K562 (cell line): ENCODE data around the gene TMEM192. TPM values are rescaled to one million over a fixed set of nuclear protein-coding genes. Genes with fewer than 3 reads are reported as not detected.
A peak's percentile ranks its signal among the peaks of the same experiment; 100 is the strongest.

ENCODE experiments used
- FOSL1 ChIP-seq: fragments of 200-800 bp; sonication (Bioruptor generic); conservative IDR thresholded peaks from 2 replicates; pipeline ENCODE4 v1.6.1; 2016; ENCODE audit warnings: missing genetic modification characterization, missing compliant biosample characterization
- FOXP4 ChIP-seq: sonication (generic); formaldehyde crosslinking; IDR thresholded peaks from 2 replicates; pipeline ENCODE4 v1.8.0; 2022; ENCODE audit warnings: mild to moderate bottlenecking, missing genetic modification reagents, borderline replicate concordance
- KLF10 ChIP-seq: fragments of 250-450 bp; sonication (Bioruptor Pico); IDR thresholded peaks from 2 replicates; pipeline ENCODE4 v1.6.1; 2021; ENCODE audit warnings: matching md5 sums
- MGA ChIP-seq: fragments of 450-650 bp; IDR thresholded peaks from 2 replicates; pipeline ENCODE4 v1.6.1; 2016; ENCODE audit warnings: mild to moderate bottlenecking, moderate library complexity
- NFATC3 ChIP-seq: fragments of 450-650 bp; IDR thresholded peaks from 2 replicates; pipeline ENCODE4 v1.6.1; 2017; ENCODE audit warnings: mild to moderate bottlenecking
- RBFOX2 ChIP-seq: fragments of 200-400 bp; formaldehyde crosslinking; IDR thresholded peaks from 2 replicates; pipeline ENCODE4 v1.6.1; 2017; ENCODE audit warnings: low read depth, mild to moderate bottlenecking, low read length, moderate library complexity
- TFE3 ChIP-seq: fragments of 450-650 bp; formaldehyde crosslinking; IDR thresholded peaks from 2 replicates; pipeline ENCODE4 v1.4.0; 2020; ENCODE audit warnings: mild to moderate bottlenecking, mixed read lengths
- ZNF23 ChIP-seq: fragments of 250-450 bp; sonication (Bioruptor Pico); IDR thresholded peaks from 2 replicates; pipeline ENCODE4 v1.4.0; 2020; ENCODE audit warnings: mild to moderate bottlenecking
- ZNF696 ChIP-seq: fragments of 250-450 bp; sonication (Bioruptor Pico); conservative IDR thresholded peaks from 2 replicates; pipeline ENCODE4 v1.4.0; 2020; ENCODE audit warnings: mild to moderate bottlenecking, moderate library complexity
- polyA plus RNA-seq, 8 experiments: library from polyadenylated mRNA; depleted of rRNA in 4 of 8; stranded (reverse) in 5 of 8; unstranded in 3 of 8; fragments of >200 nt; fragmentation: Nextera tagmentation in 2 of 8; fragmentation: Illumina TruSeq in 1 of 8; extraction: Ambion mirVana in 2 of 8; extraction: Trizol in 1 of 8; gene quantifications; 2 replicates each; pipeline versions ENCODE4 v1.2.1 to v1.2.3, GENCODE V29; 2011 to 2014; ENCODE audit warnings: inconsistent platforms in 1 of 8, missing spikeins in 1 of 8
- total RNA-seq, 7 experiments: library from RNA; depleted of rRNA in 6 of 7; stranded (reverse); fragments of >200 nt in 6 of 7; fragmentation: Illumina TruSeq in 2 of 7; extraction: Trizol in 2 of 7; gene quantifications; 2 replicates each; pipeline versions ENCODE4 v1.2.1 to v1.2.3, GENCODE V29; 2011 to 2021; ENCODE audit warnings: low replicate concordance in 1 of 7

TMEM192 gene
- total and polyA plus RNA-seq, 9 of the 15 experiments (the other 6 are each of a cell fraction or from before 2014, with no cell fraction given): 4.4 to 28.5 (median 13.3) TPM

GRCh38 chr4:165112368-165113121 is at the start of gene TMEM192 (continued):
- peak; percentile 66; the same call in 1 of the 2 replicates for TF ChIP-seq MGA
- TF ChIP-seq FOSL1 (tag): 0 out of 2 replicates have a peak, but pooled peaks have one; percentile 19
- no peak for TF ChIP-seq KLF10
- 0 out of 2 replicates have a peak, but pooled peaks have one; percentile 44 for TF ChIP-seq FOXP4 (CRISPR knock-in tag)
- TF ChIP-seq ZNF696: no peak
- TF ChIP-seq ZNF23 (CRISPR knock-in tag): no peak
- 0 out of 2 replicates have a peak, but pooled peaks have one; percentile 20 for TF ChIP-seq TFE3 (CRISPR knock-in tag)
- peak; percentile 86 for TF ChIP-seq RBFOX2
- TF ChIP-seq NFATC3: no peak
